HG02870 (cell line): ENCODE data around the gene GOLGA6L4.
"Not testable (repeated sequence)": the region's sequence is repeated elsewhere in the genome, so short reads cannot be mapped to it uniquely, and the experiment has no call there.

Experiments
- ATAC-seq: cut with Tn5 transposase; IDR thresholded peaks from one replicate; pipeline ENCODE4 v1.9.1; 2021; ENCODE audit warnings: mild to moderate bottlenecking, moderate library complexity; ENCODE audit not compliant: unreplicated experiment

GOLGA6L4 gene, protein sequence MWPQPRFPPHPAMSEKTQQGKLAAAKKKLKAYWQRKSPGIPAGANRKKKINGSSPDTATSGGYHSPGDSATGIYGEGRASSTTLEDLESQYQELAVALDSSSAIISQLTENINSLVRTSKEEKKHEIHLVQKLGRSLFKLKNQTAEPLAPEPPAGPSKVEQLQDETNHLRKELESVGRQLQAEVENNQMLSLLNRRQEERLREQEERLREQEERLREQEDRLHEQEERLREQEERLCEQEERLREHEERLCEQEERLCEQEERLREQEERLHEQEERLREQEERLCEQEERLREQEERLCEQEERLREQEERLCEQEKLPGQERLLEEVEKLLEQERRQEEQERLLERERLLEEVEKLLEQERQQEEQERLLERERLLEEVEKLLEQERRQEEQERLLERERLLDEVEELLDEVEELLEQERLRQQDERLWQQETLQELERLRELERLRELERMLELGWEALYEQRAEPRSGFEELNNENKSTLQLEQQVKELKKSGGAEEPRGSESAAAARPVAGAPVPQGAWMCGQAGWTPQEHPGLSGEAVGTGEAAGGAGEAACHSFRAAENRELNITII

GRCh38 chr15:84235573-84235972 lies at the start of gene GOLGA6L4:
Gene GOLGA6L4 (plus strand): TSS chr15:84235773. CDS start chr15:84235835, 62 bp downstream.
- not testable (repeated sequence) for ATAC-seq

DNA sequence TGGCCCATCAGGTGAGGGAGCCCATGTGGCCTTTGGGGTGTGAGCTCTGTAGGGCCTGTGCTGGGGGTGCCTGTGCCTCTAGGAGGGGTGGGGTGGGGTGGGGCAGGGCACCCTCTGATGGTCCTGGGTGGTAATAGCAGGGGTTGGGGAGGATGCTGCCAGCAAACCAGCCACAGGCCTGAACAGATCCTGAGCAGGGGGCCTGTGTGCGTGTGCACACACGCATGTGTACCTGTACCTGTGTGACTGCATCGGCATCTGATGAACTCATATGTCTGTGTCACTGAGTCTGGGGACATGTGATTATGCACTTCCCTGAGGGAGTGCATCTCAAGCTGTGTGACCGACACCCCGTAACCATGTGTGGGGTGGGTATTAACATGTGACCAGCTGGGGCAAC lies 42.6 kb upstream of the GOLGA6L4 start:
- ATAC-seq = not testable (repeated sequence)

- ATAC-seq = peak; percentile 78
These were observed 40.0 kb upstream of the GOLGA6L4 start for GRCh38 chr15:84195603-84196002.

GRCh38 chr15:84196530-84197188 lies 38.9 kb upstream of the GOLGA6L4 start:
- ATAC-seq = not testable (repeated sequence)

DNA sequence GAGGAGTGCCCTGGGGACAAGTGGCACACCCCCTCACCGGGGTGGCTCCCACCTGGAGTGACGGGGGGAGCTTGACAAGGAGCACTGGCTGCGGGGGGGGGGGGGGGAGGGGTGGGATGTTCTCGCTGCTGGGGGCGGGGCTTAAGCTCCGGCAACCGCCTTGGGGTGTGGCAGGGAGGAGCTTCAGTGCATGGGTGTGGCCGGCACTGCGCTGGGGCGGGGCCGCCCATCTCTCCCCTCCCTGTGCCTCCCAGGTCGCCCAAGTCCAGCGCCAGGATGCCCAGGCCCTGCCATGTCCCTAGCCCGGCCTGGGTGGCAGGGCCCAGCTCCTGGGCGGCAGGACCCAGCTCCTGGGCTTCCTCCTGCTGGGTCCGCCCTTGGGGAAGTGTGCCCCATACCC lies 35.7 kb upstream of the GOLGA6L4 start:
- not testable (repeated sequence) for ATAC-seq

- not testable (repeated sequence) for ATAC-seq
These were observed 10.9 kb downstream of the GOLGA6L4 start for GRCh38 chr15:84246441-84246840.
